PC-9 (cell line): ENCODE measurements around the gene FCN1. TPM values are rescaled to one million over a fixed set of nuclear protein-coding genes. Genes with fewer than 3 reads are reported as not detected.

Experiments used
- BruUV-seq: library from RNA; stranded (reverse); fragments of 400-500 nt; replicated peaks from 2 replicates; lab custom pipeline; 2021; lab: Mats Ljungman, UMichigan
- CTCF ChIA-PET: fragments of 300-600 bp; sonication (Branson Sonifier 250); formaldehyde crosslinking; loops from one replicate; lab custom pipeline; 2022; ENCODE audit warnings: antibody characterized with exemption; lab: Charles Lee
- POLR2A ChIA-PET: fragments of 300-600 bp; sonication (Branson Sonifier 250); formaldehyde crosslinking; loops from one replicate; lab custom pipeline; 2022; ENCODE audit warnings: antibody characterized with exemption; ENCODE audit not compliant: unreplicated experiment; lab: Charles Lee
- DNase-seq, 2 experiments: peaks; one replicate each; pipeline versions ENCODE4 v3.0.0 to v3.0.0-alpha.2; 2015 to 2022; ENCODE audit warnings: mixed read lengths in 1 of 2
- H2AFZ ChIP-seq: fragments of 200-600 bp; sonication (generic); 2 replicates; pipeline ENCODE4 v1.8.1; 2017; ENCODE audit warnings: antibody characterized with exemption
- H3F3A ChIP-seq: fragments of 200-600 bp; sonication (generic); 2 replicates; pipeline ENCODE4 v1.8.1; 2017; ENCODE audit warnings: antibody characterized with exemption, mild to moderate bottlenecking, low read depth; ENCODE audit not compliant: insufficient read depth
- H3K27ac ChIP-seq: fragments of 200-600 bp; sonication (generic); 2 replicates; pipeline ENCODE4 v1.6.1; 2016; ENCODE audit warnings: mixed run types
- H3K27me3 ChIP-seq: fragments of 200-600 bp; sonication (generic); 2 replicates; pipeline ENCODE4 v1.6.1; 2016; ENCODE audit warnings: low read depth, mixed run types; ENCODE audit not compliant: insufficient read depth
- H3K36me3 ChIP-seq: fragments of 200-600 bp; sonication (generic); 2 replicates; pipeline ENCODE4 v1.6.1; 2016; ENCODE audit warnings: low read depth, mixed run types
- H3K4me1 ChIP-seq: fragments of 200-600 bp; sonication (generic); replicated peaks from 2 replicates; pipeline ENCODE4 v1.6.1; 2016; ENCODE audit warnings: mixed run types; ENCODE audit not compliant: insufficient read depth
- H3K4me2 ChIP-seq: fragments of 200-600 bp; sonication (generic); 2 replicates; pipeline ENCODE4 v1.6.1; 2017; ENCODE audit warnings: mixed run types
- H3K4me3 ChIP-seq: fragments of 200-600 bp; sonication (generic); 2 replicates; pipeline ENCODE4 v1.6.1; 2016; ENCODE audit warnings: mixed run types
- H3K79me2 ChIP-seq: fragments of 200-600 bp; sonication (generic); 2 replicates; pipeline ENCODE4 v1.6.1; 2017; ENCODE audit warnings: low read depth, mixed run types
- H3K9me2 ChIP-seq: fragments of 200-600 bp; sonication (generic); 2 replicates; pipeline ENCODE4 v1.8.1; 2017; ENCODE audit warnings: mild to moderate bottlenecking; ENCODE audit not compliant: insufficient read depth
- H3K9me3 ChIP-seq: fragments of 200-600 bp; sonication (generic); 2 replicates; pipeline ENCODE4 v1.8.1; 2016; ENCODE audit warnings: low read depth; ENCODE audit not compliant: insufficient read depth
- H4K20me1 ChIP-seq: fragments of 200-600 bp; sonication (generic); 2 replicates; pipeline ENCODE4 v1.8.1; 2017; ENCODE audit not compliant: insufficient read depth
- CTCF ChIP-seq: fragments of 200-600 bp; sonication (generic); conservative IDR thresholded peaks from 2 replicates; pipeline ENCODE4 v1.6.1; 2017; ENCODE audit warnings: mixed run types, antibody characterized with exemption, mild to moderate bottlenecking, moderate library complexity
- EZH2 ChIP-seq: fragments of 200-600 bp; sonication (generic); IDR thresholded peaks from 2 replicates; pipeline ENCODE4 v1.8.0; 2017; ENCODE audit warnings: antibody characterized with exemption, low read depth
- intact Hi-C: fragments of 100-400 bp; cut with micrococcal nuclease; formaldehyde crosslinking; loops from one replicate; pipeline ENCODE4 v1.10.0; 2022; ENCODE audit not compliant: unreplicated experiment
- total RNA-seq: library from RNA; stranded (reverse); gene quantifications from 2 replicates; pipeline ENCODE4 v1.2.3, GENCODE V29; 2021

FCN1 gene
- total RNA-seq, 1 experiment from 2014 or later, result not detected

- H3K36me3 ChIP-seq, result no peaks in the 10 kb centered on the region
- CTCF ChIA-PET, result no interaction called here
- no peak for DNase-seq
Observed at GRCh38 chr9:134912126-134912840, 5.4 kb downstream of the FCN1 start.

GRCh38 chr9:134909511-134910481, 7.9 kb downstream of the FCN1 start:
- Histone ChIP-seq H2AFZ (no peak overlapping the region), H4K20me1 (no peaks in the 10 kb centered on the region; the same call in 1 of the 2 replicates), H3K27me3 (peaks cover 92% of the 10 kb centered on the region), H3K9me3 (no peaks in the 10 kb centered on the region), H3K9me2 (no peaks in the 10 kb centered on the region), H3K4me3 (no peak overlapping the region), H3F3A (no peaks in the 10 kb centered on the region), H3K4me2 (no peak overlapping the region), H3K27ac (no peak overlapping the region), H3K79me2 (no peaks in the 10 kb centered on the region), H3K4me1 (no peaks in the 10 kb centered on the region), H3K36me3 (no peaks in the 10 kb centered on the region)
- TF ChIP-seq EZH2, result no peak
- no peak for TF ChIP-seq CTCF
- CTCF ChIA-PET, result no interaction called here
- no peak for DNase-seq
- BruUV-seq, result no TSS peak
- intact Hi-C loops, result no loop called here
- POLR2A ChIA-PET, result no interaction called here

More at GRCh38 chr9:134912126-134912840, 5.4 kb downstream of the FCN1 start:
- no peaks in the 10 kb centered on the region for H3K9me3 ChIP-seq
- no peaks in the 10 kb centered on the region; the same call in 1 of the 2 replicates for H4K20me1 ChIP-seq
- no peak overlapping the region for H3K4me3 ChIP-seq
- no TSS peak for BruUV-seq
- intact Hi-C loops, result no loop called here
- H3K4me1 ChIP-seq, result no peaks in the 10 kb centered on the region
- no peak for TF ChIP-seq EZH2
- TF ChIP-seq CTCF, result no peak
- H3K4me2 ChIP-seq, result no peak overlapping the region
- POLR2A ChIA-PET, result no interaction called here
- H2AFZ ChIP-seq, result no peak overlapping the region
- H3K27ac ChIP-seq, result no peak overlapping the region
- no peaks in the 10 kb centered on the region for H3K9me2 ChIP-seq
- H3K79me2 ChIP-seq, result no peaks in the 10 kb centered on the region
- H3K27me3 ChIP-seq, result peaks cover 100% of the 10 kb centered on the region
- no peaks in the 10 kb centered on the region for H3F3A ChIP-seq

GRCh38 chr9:134908524-134909309, 9.0 kb downstream of the FCN1 start:
- H4K20me1 ChIP-seq, result no peaks in the 10 kb centered on the region; the same call in 1 of the 2 replicates
- no peak for DNase-seq
- BruUV-seq, result no TSS peak
- H3K36me3 ChIP-seq, result no peaks in the 10 kb centered on the region
- no peaks in the 10 kb centered on the region for H3K9me2 ChIP-seq
- intact Hi-C loops, result no loop called here
- CTCF ChIA-PET, result no interaction called here
- no peak overlapping the region for H2AFZ ChIP-seq
- H3K4me1 ChIP-seq, result no peaks in the 10 kb centered on the region
- TF ChIP-seq EZH2 (no peak), CTCF (no peak)
- H3K4me3 ChIP-seq, result no peak overlapping the region
- no peak overlapping the region for H3K27ac ChIP-seq
- no peaks in the 10 kb centered on the region for H3K79me2 ChIP-seq
- no peak overlapping the region for H3K4me2 ChIP-seq
- H3F3A ChIP-seq, result no peaks in the 10 kb centered on the region
- POLR2A ChIA-PET, result no interaction called here
- H3K9me3 ChIP-seq, result no peaks in the 10 kb centered on the region
- peaks cover 91% of the 10 kb centered on the region for H3K27me3 ChIP-seq
